H1 (cell line): ENCODE measurements around the gene CEBPA. TPM values are rescaled to one million over a fixed set of nuclear protein-coding genes. Genes with fewer than 3 reads are reported as not detected.

ENCODE experiments used
- BRCA1 ChIP-seq: IDR thresholded peaks from 2 replicates; pipeline ENCODE4 v1.6.1; 2012; ENCODE audit warnings: low read depth, low read length, improper control_type of control experiment
- TEAD4 ChIP-seq: IDR thresholded peaks from 2 replicates; pipeline ENCODE4 v1.6.1; 2012; ENCODE audit warnings: low read depth, low read length, inconsistent platforms, mixed read lengths
- polyA plus RNA-seq, 7 experiments: library from polyadenylated mRNA; depleted of rRNA in 3 of 7; stranded (reverse) in 5 of 7; unstranded in 2 of 7; fragments of >200 nt in 5 of 7; fragments of 200-250 nt in 2 of 7; gene quantifications; 1 replicate in 5 of 7; 2 replicates in 1 of 7; 4 replicates in 1 of 7; pipeline versions ENCODE4 v1.2.1 to v1.2.3, GENCODE V29; 2011 to 2013; ENCODE audit warnings: missing spikeins in 2 of 7, mixed read lengths in 2 of 7
- total RNA-seq: library from RNA; stranded (reverse); fragmentation: NEBNext Ultra II Directional; extraction: Animal tissue kit (Norgen Biotek cat#: 25700); gene quantifications from 2 replicates; pipeline ENCODE4 v1.2.1, GENCODE V29; 2021

The CEBPA gene
- total and polyA plus RNA-seq, 2 of the 8 experiments (the other 6 are each of a cell fraction or from before 2014, with no cell fraction given), result 2.0 to 2.7 TPM

- TF ChIP-seq TEAD4, result no peak
- TF ChIP-seq BRCA1, result no peak
Measured at GRCh38 chr19:33332248-33332647, 29.9 kb upstream of the CEBPA start (continued).
